SK-N-MC (cell line): Measurements from ENCODE around the gene NQO2.
"Not testable (repeated sequence)": the region's sequence is repeated elsewhere in the genome, so short reads cannot be mapped to it uniquely, and the experiment has no call there.

Experiments
- DNase-seq: peaks from one replicate; pipeline ENCODE4 v3.0.0-alpha.2; 2011; ENCODE audit warnings: low read depth, low spot score
- H3K27ac ChIP-seq: fragments of 200-600 bp; sonication (generic); 2 replicates; pipeline ENCODE4 v1.5.1; 2016; ENCODE audit warnings: mixed run types
- H3K36me3 ChIP-seq: fragments of 200-600 bp; sonication (generic); 2 replicates; pipeline ENCODE4 v1.6.1; 2017; ENCODE audit warnings: antibody characterized with exemption, low read length, mixed read lengths; ENCODE audit not compliant: insufficient read depth
- H3K4me3 ChIP-seq: fragments of 200-600 bp; sonication (generic); 2 replicates; pipeline ENCODE4 v1.5.1; 2016
- H3K9ac ChIP-seq: fragments of 200-600 bp; sonication (generic); 2 replicates; pipeline ENCODE4 v1.8.0; 2017; ENCODE audit warnings: mixed run types, mixed read lengths; ENCODE audit not compliant: insufficient read length
- H3K9me3 ChIP-seq: fragments of 200-600 bp; sonication (generic); 2 replicates; pipeline ENCODE4 v1.6.1; 2017; ENCODE audit warnings: low read depth, mild to moderate bottlenecking, antibody characterized with exemption, low read length, moderate library complexity, mixed read lengths
- EZH2 ChIP-seq: fragments of 200-600 bp; sonication (generic); IDR thresholded peaks from one replicate; pipeline ENCODE4 v1.6.1; 2017; ENCODE audit warnings: antibody characterized with exemption
- FOXP2 ChIP-seq: optimal IDR thresholded peaks from 2 replicates; pipeline ENCODE3; 2011; ENCODE audit warnings: mild to moderate bottlenecking, moderate library complexity; ENCODE audit not compliant: insufficient read depth; ENCODE audit errors: extremely low read length, control extremely low read depth
- POLR2AphosphoS5 ChIP-seq: IDR thresholded peaks from 2 replicates; pipeline ENCODE4 v1.6.1; 2012; ENCODE audit warnings: mild to moderate bottlenecking, low read depth, low read length, borderline replicate concordance

Gene NQO2

GRCh38 chr6:3022765-3023662, 23.3 kb downstream of the NQO2 start:
- peak overlapping the region; percentile 99 for H3K27ac ChIP-seq
- no peak for TF ChIP-seq EZH2
- H3K9me3 ChIP-seq, result no peaks in the 10 kb centered on the region
- H3K9ac ChIP-seq, result peak overlapping the region; percentile 91
- peak overlapping the region; percentile 100 for H3K4me3 ChIP-seq
- peaks cover 23% of the 10 kb centered on the region for H3K36me3 ChIP-seq
- no peak for DNase-seq

DNA sequence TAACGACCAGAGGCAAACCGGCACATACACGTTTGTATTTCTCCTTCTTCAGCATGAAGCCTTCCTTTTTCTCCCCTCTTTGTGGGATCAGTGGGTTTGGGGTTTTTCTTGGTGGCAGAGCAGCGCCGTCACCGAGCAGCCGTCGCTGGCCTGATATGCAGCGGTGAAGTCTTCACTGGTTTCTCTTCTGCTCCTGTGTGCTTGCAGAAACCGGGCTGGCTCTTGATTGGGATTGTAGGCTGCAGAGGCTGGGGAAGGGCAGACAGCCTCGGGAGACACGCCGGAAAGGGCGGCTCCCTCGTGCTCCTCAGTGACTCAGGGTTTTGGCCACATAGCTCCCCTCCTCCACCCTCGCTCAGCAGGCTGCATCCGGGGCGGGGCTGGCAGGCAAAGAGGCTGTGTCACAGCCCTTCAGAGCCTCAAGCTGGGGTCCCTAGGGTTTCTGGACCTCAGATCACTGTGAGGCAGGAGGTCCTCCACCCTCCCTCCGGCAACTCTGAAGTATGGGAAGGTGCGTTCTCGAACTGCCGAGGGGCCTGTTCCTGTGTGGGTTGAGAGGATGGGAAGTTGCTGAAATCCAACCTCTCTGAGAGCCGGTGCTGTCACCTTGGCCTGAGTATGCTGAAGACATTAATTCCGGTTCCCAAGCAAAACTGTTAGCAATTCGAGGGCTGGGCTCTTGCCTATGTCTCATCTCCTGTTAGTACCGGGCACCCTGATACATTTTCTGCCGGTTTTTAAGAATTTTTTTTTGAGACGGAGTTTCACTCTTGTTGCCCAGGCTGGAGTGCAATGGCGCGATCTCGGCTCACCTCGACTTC, 24.2 kb downstream of the NQO2 start:
- Histone ChIP-seq H3K36me3 (peaks cover 23% of the 10 kb centered on the region), H3K27ac (peak overlapping the region; percentile 99), H3K9ac (peak overlapping the region; percentile 91), H3K9me3 (no peaks in the 10 kb centered on the region), H3K4me3 (peak overlapping the region; percentile 100)
- peak; percentile 93 for DNase-seq
- peak; percentile 96 for TF ChIP-seq POLR2AphosphoS5
- no peak for TF ChIP-seq EZH2
- peak; percentile 91 for TF ChIP-seq FOXP2

- H3K9me3 ChIP-seq, result no peaks in the 10 kb centered on the region
- peak overlapping the region; percentile 48; the same call in 1 of the 2 replicates for H3K27ac ChIP-seq
- DNase-seq, result no peak
- TF ChIP-seq EZH2, result no peak
- no peak for TF ChIP-seq POLR2AphosphoS5
- no peak for TF ChIP-seq FOXP2
- H3K36me3 ChIP-seq, result peaks cover 3% of the 10 kb centered on the region; the same call in 1 of the 2 replicates
- no peak overlapping the region for H3K4me3 ChIP-seq
- H3K9ac ChIP-seq, result no peak overlapping the region
Observed at GRCh38 chr6:3026791-3027626, 27.3 kb downstream of the NQO2 start.

GRCh38 chr6:3028156-3028555, 28.5 kb downstream of the NQO2 start:
- H3K9me3 ChIP-seq, H3K36me3 ChIP-seq, DNase-seq, H3K9ac ChIP-seq, H3K4me3 ChIP-seq, H3K27ac ChIP-seq: not testable (repeated sequence)

DNA sequence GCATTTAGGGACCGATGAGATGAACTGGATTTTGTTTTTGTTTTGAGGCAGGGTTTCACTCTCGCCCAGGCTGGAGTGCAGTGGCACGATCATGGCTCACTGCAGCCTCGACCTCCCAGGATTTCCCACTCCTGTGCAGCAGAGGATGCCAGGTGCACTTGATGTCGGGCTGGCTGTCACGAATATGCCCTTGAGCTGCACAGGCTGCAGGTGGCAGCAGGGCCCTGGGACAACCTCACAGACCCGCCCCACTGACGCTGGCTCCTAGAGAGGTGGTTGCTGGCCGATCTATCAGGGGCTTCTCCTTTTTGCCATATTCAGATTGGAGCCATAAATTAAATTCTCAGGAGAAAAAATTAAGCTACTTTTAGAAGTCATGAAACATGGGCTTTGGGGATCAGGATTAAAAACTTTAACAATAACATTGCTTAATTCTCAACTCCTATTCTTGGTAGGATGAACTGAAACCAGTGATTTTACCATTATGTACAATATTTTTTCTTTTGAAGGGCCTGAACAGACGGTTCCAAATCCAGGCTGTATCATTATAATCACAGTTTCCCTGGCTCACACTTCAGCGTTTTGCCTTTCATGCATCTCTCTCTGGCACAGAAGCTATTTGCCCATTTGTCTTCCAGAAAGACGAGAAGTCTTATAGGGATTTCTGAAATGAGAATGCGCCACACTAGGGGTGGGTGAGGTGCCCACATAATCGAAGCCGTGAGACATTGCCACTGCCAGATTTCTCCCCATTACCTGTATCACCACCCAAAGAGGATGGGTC, 32.4 kb downstream of the NQO2 start:
- Histone ChIP-seq H3K27ac (no peak overlapping the region), H3K4me3 (no peak overlapping the region), H3K36me3 (no peaks in the 10 kb centered on the region), H3K9ac (no peak overlapping the region), H3K9me3 (no peaks in the 10 kb centered on the region)
- no peak for TF ChIP-seq EZH2
- TF ChIP-seq POLR2AphosphoS5, result no peak
- no peak for TF ChIP-seq FOXP2
- no peak for DNase-seq

DNA sequence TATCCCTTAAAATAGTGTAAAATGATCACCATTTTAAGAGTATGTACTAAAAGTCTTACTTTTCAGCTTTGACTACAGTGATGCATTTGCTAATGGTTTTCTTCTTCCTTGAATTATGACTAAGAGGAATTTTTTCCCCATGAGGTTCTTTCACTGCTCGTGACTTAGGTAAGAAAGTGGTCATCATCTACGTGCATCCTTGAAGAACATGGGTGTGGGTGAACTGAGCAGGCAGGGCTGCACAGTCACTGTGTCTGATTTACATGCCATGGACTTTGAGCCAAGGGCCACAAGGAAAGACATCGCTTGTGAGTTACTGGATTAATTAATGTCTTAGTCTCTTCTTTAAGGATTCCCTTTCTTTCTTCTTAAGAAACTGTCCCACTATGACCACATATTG, 33.3 kb downstream of the NQO2 start:
- Histone ChIP-seq H3K36me3 (no peaks in the 10 kb centered on the region), H3K9me3 (no peaks in the 10 kb centered on the region), H3K9ac (no peak overlapping the region), H3K4me3 (no peak overlapping the region), H3K27ac (no peak overlapping the region)
- no peak for DNase-seq
- TF ChIP-seq FOXP2 (no peak), POLR2AphosphoS5 (no peak), EZH2 (no peak)

DNA sequence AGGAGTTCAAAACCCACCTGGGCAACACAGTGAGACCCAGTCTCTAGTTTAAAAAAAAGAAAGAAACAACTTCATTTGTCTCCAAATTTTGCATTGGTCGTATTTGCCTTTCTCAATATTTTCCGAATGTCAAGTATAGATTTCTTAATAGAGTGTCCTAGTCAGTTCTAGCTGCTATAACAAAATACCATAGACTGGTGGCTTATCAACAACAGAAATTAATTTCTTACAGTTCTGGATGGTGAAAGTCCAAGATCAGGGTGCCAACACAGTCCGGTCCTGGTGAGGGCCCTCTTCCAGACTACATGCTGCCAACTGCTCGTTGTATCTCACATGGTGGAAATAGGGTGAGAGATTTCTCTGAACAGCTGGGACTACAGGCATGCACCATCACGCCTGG, 34.0 kb downstream of the NQO2 start:
- Histone ChIP-seq H3K9me3 (no peaks in the 10 kb centered on the region), H3K36me3 (no peaks in the 10 kb centered on the region), H3K27ac (no peak overlapping the region), H3K4me3 (no peak overlapping the region), H3K9ac (no peak overlapping the region)
- no peak for DNase-seq
- TF ChIP-seq FOXP2, result no peak
- no peak for TF ChIP-seq POLR2AphosphoS5
- no peak for TF ChIP-seq EZH2
